ENCODE measurements around the gene CALD1. TPM values are rescaled to one million over a fixed set of nuclear protein-coding genes. Genes with fewer than 3 reads are reported as not detected.

Gene CALD1
- total RNA-seq, 1 experiment from 2014 or later = 22.1 TPM

DNA sequence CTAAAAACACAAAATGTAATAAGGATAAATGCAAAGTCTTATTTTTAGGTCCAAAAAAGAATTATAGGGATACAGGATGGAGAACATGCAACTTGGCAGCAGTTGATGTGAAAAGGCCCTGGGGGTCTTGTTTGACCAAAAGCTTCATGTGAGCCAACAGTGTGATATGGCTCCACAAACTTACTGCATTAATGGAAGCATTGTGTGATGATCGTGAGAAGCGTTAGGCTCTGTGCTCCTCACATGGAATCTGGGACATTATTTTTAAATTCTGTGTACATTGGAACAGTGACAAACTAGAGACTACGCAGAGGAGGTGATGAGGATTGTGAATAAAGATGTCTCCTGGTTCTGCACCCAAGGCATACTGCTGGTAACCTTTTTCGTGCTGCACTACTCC lies 39.1 kb upstream of the CALD1 start:
- Histone ChIP-seq H3K9me2 (replicated peaks; ENCODE audit: low read length) (no peaks in the 10 kb centered on the region), H3K9me3 (ENCODE audit: low read length) (no peaks in the 10 kb centered on the region), H3K36me3 (ENCODE audit: low read depth, low read length) (no peaks in the 10 kb centered on the region), H3K27me3 (ENCODE audit: low read length) (0 out of 2 replicates have a peak, but pooled peaks cover 5% of the 10 kb centered on the region), H3K27ac (ENCODE audit: low read length) (no peak overlapping the region), H4K20me1 (ENCODE audit: low read length) (no peaks in the 10 kb centered on the region), H3K4me2 (ENCODE audit: low read length) (no peak overlapping the region), H3K79me2 (ENCODE audit: low read length) (no peaks in the 10 kb centered on the region), H3K4me1 (ENCODE audit: insufficient read depth, low read length) (no peaks in the 10 kb centered on the region), H3F3A (ENCODE audit: low read length, unreplicated experiment) (no peaks in the 10 kb centered on the region), H3K4me3 (ENCODE audit: low read length) (no peak overlapping the region), H2AFZ (ENCODE audit: low read length) (no peak overlapping the region), H3K9ac (ENCODE audit: low read length) (no peak overlapping the region)
- ATAC-seq (no peak), DNase-seq (no peak)
- ChIA-PET CTCF (no interaction called here), POLR2A (ENCODE audit: unreplicated experiment) (no interaction called here)
- intact Hi-C loops (cut with micrococcal nuclease) = no loop called here
- no TSS peak for BruUV-seq (replicated peaks)
- TF ChIP-seq, protein P1, sequence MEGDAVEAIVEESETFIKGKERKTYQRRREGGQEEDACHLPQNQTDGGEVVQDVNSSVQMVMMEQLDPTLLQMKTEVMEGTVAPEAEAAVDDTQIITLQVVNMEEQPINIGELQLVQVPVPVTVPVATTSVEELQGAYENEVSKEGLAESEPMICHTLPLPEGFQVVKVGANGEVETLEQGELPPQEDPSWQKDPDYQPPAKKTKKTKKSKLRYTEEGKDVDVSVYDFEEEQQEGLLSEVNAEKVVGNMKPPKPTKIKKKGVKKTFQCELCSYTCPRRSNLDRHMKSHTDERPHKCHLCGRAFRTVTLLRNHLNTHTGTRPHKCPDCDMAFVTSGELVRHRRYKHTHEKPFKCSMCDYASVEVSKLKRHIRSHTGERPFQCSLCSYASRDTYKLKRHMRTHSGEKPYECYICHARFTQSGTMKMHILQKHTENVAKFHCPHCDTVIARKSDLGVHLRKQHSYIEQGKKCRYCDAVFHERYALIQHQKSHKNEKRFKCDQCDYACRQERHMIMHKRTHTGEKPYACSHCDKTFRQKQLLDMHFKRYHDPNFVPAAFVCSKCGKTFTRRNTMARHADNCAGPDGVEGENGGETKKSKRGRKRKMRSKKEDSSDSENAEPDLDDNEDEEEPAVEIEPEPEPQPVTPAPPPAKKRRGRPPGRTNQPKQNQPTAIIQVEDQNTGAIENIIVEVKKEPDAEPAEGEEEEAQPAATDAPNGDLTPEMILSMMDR (conservative IDR thresholded peaks at IDR 0.05; ENCODE audit: low read depth, low read length) = no peak
- TF ChIP-seq EZH2 (IDR thresholded peaks at IDR 0.05; ENCODE audit: low read length, unreplicated experiment) (no peak), EZH2phosphoT487 (IDR thresholded peaks at IDR 0.05; ENCODE audit: borderline replicate concordance, low read length) (no peak)

DNA sequence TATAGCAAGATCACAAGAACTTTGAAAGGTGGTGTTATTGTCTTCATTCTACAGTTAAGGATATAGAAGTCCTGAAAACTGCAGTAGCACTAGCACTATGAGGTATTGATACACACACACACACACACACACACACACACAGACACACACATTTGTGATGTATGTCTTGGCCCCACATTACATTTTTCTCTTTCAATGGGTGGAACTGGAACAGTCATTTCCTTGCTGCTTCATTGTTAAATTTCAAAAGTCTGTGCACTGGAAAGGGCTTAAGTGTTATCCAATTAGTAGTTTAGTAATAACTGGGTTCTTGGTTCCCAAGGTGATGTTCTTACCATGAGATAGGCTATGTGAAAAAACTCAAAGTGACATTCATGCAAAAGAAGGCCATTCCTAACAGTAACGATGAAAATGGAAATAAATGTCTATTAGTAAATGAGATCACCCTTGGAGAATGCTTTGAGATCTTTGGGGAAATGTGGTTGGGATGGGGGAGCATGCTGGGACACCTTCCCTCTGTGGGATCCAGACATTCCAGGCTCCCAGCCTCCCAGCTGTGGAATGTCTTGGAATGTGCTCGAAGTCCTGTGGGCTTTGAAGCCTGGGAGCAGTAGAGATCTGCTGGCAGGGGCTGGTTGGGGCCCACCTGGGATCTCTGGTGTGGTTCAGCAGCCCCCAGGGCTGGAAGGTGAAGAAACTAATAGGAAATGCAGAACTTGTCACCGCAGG lies 37.4 kb upstream of the CALD1 start:
- no peaks in the 10 kb centered on the region for H3K4me1 ChIP-seq (ENCODE audit: insufficient read depth, low read length)
- H3K36me3 ChIP-seq (ENCODE audit: low read depth, low read length) = no peaks in the 10 kb centered on the region
- TF ChIP-seq EZH2phosphoT487 (IDR thresholded peaks at IDR 0.05; ENCODE audit: borderline replicate concordance, low read length) (no peak), EZH2 (IDR thresholded peaks at IDR 0.05; ENCODE audit: low read length, unreplicated experiment) (no peak)
- TF ChIP-seq, protein P1 (conservative IDR thresholded peaks at IDR 0.05; ENCODE audit: low read depth, low read length) = no peak
- 0 out of 2 replicates have a peak, but pooled peaks cover 5% of the 10 kb centered on the region for H3K27me3 ChIP-seq (ENCODE audit: low read length)
- no peak overlapping the region for H3K9ac ChIP-seq (ENCODE audit: low read length)
- POLR2A ChIA-PET (ENCODE audit: unreplicated experiment) = no interaction called here
- CTCF ChIA-PET = no interaction called here
- no peak overlapping the region for H3K4me2 ChIP-seq (ENCODE audit: low read length)
- no peak overlapping the region for H2AFZ ChIP-seq (ENCODE audit: low read length)
- BruUV-seq (replicated peaks) = no TSS peak
- DNase-seq (no peak), ATAC-seq (no peak)
- H3K27ac ChIP-seq (ENCODE audit: low read length) = no peak overlapping the region
- H4K20me1 ChIP-seq (ENCODE audit: low read length) = no peaks in the 10 kb centered on the region
- no peaks in the 10 kb centered on the region for H3K9me2 ChIP-seq (replicated peaks; ENCODE audit: low read length)
- no peaks in the 10 kb centered on the region for H3K79me2 ChIP-seq (ENCODE audit: low read length)
- no peaks in the 10 kb centered on the region for H3K9me3 ChIP-seq (ENCODE audit: low read length)
- H3F3A ChIP-seq (ENCODE audit: low read length, unreplicated experiment) = no peaks in the 10 kb centered on the region
- intact Hi-C loops (cut with micrococcal nuclease) = no loop called here
- no peak overlapping the region for H3K4me3 ChIP-seq (ENCODE audit: low read length)

DNA sequence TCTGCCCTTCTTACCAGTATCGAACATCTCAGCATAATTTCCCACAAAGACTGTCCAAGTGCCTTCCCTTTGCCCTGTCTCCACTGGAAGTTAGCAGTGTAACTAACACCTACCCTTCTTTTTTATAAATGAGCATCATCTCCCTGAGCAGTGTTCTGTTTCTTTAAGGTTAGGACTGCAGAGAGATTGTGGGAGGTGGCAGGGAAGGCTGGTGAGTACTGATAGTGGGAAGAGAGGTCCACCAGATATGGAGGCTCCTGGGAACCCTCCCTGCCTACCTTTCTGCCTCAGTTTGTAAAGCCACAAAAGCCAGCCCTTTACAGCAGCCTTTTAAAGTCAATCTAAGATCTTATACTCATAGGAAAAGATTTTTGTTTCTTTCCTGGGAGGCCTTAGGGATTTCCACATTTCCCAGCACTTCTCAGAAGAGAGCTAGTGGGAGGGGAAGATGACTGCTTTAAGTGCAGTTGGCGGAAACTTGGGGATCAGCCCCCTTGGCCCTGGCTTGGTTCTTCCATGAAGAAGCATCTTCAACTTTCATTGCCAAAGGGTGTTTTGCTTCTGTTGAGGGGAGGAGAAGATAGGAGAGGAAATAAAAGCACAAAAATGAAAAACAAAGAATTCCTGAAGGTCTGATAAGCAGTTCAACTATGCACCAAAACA lies 36.6 kb upstream of the CALD1 start:
- TF ChIP-seq, protein P1 (conservative IDR thresholded peaks at IDR 0.05; ENCODE audit: low read depth, low read length) = no peak
- TF ChIP-seq EZH2phosphoT487 (IDR thresholded peaks at IDR 0.05; ENCODE audit: borderline replicate concordance, low read length) (no peak), EZH2 (IDR thresholded peaks at IDR 0.05; ENCODE audit: low read length, unreplicated experiment) (no peak)
- POLR2A ChIA-PET (ENCODE audit: unreplicated experiment) = no interaction called here
- BruUV-seq (replicated peaks) = no TSS peak
- Histone ChIP-seq H3F3A (ENCODE audit: low read length, unreplicated experiment) (no peaks in the 10 kb centered on the region), H3K4me1 (ENCODE audit: insufficient read depth, low read length) (no peaks in the 10 kb centered on the region), H3K79me2 (ENCODE audit: low read length) (no peaks in the 10 kb centered on the region), H3K27ac (ENCODE audit: low read length) (no peak overlapping the region), H3K9me3 (ENCODE audit: low read length) (no peaks in the 10 kb centered on the region), H4K20me1 (ENCODE audit: low read length) (no peaks in the 10 kb centered on the region), H3K36me3 (ENCODE audit: low read depth, low read length) (no peaks in the 10 kb centered on the region), H3K4me2 (ENCODE audit: low read length) (no peak overlapping the region), H3K9me2 (replicated peaks; ENCODE audit: low read length) (no peaks in the 10 kb centered on the region), H3K4me3 (ENCODE audit: low read length) (no peak overlapping the region), H3K27me3 (ENCODE audit: low read length) (0 out of 2 replicates have a peak, but pooled peaks cover 5% of the 10 kb centered on the region), H2AFZ (ENCODE audit: low read length) (no peak overlapping the region), H3K9ac (ENCODE audit: low read length) (no peak overlapping the region)
- CTCF ChIA-PET = no interaction called here
- intact Hi-C loops (cut with micrococcal nuclease) = no loop called here
- DNase-seq (no peak), ATAC-seq (no peak)

Measured in PC-3 (cell line).